H1 (cell line): ENCODE data around the gene NTRK1. TPM values are rescaled to one million over a fixed set of nuclear protein-coding genes. Genes with fewer than 3 reads are reported as not detected.

Experiments
- CTCF ChIA-PET: fragments of 300-600 bp; sonication (Branson Sonifier 250); formaldehyde crosslinking; loops from one replicate; lab custom pipeline; 2021; ENCODE audit not compliant: partially characterized antibody; lab: Charles Lee
- POLR2A ChIA-PET: fragments of 300-600 bp; sonication (Branson Sonifier 250); formaldehyde crosslinking; loops from one replicate; lab custom pipeline; 2021; ENCODE audit warnings: inconsistent platforms; ENCODE audit not compliant: partially characterized antibody; lab: Charles Lee
- DNase-seq, 2 experiments: peaks; one replicate each; pipeline versions ENCODE4 v3.0.0 to v3.0.0-alpha.2; 2010 to 2022; ENCODE audit warnings: low spot score in 2 of 2, low read depth in 1 of 2, mixed read lengths in 1 of 2
- FAIRE-seq: peaks from 2 replicates; lab custom pipeline; 2011; peaks lifted over from hg19 to GRCh38; lab: Jason Lieb, UNC
- H2AFZ ChIP-seq: 2 replicates; pipeline ENCODE4 v1.8.1; 2012; ENCODE audit warnings: low read length, inconsistent platforms
- H2AK5ac ChIP-seq: 2 replicates; pipeline ENCODE4 v1.6.1; 2013; ENCODE audit warnings: low read depth, low read length
- H2BK120ac ChIP-seq: replicated peaks from 2 replicates; pipeline ENCODE3; 2013; ENCODE audit warnings: low read depth, low read length, inconsistent platforms
- H2BK12ac ChIP-seq: 2 replicates; pipeline ENCODE4 v1.6.1; 2013; ENCODE audit warnings: low read depth, low read length
- H2BK15ac ChIP-seq: 2 replicates; pipeline ENCODE4 v1.6.1; 2013; ENCODE audit warnings: low read length
- H2BK20ac ChIP-seq: 2 replicates; pipeline ENCODE4 v1.6.1; 2013; ENCODE audit warnings: low read length
- H2BK5ac ChIP-seq: 2 replicates; pipeline ENCODE4 v1.6.1; 2013; ENCODE audit warnings: low read depth, low read length
- H3K14ac ChIP-seq: 2 replicates; pipeline ENCODE4 v1.6.1; 2013; ENCODE audit warnings: inconsistent platforms; ENCODE audit not compliant: insufficient read length
- H3K18ac ChIP-seq: 2 replicates; pipeline ENCODE4 v1.6.1; 2013; ENCODE audit warnings: low read length; ENCODE audit errors: extremely low read depth
- H3K23ac ChIP-seq: 2 replicates; pipeline ENCODE4 v1.6.1; 2013; ENCODE audit warnings: inconsistent platforms; ENCODE audit not compliant: insufficient read length
- H3K23me2 ChIP-seq: 2 replicates; pipeline ENCODE4 v1.6.1; 2013; ENCODE audit warnings: low read depth, low read length
- H3K27ac ChIP-seq: 2 replicates; pipeline ENCODE4 v1.6.1; 2011; ENCODE audit warnings: low read depth, low read length, inconsistent platforms
- H3K27me3 ChIP-seq, 4 experiments: replicated peaks in 1 of 4; 1 replicate in 1 of 4; 2 replicates in 3 of 4; pipeline versions ENCODE4 v1.6.1 to v1.8.1; 2011 to 2013; ENCODE audit warnings: low read length in 3 of 4, mild to moderate bottlenecking in 3 of 4, inconsistent platforms in 2 of 4, mixed read lengths in 2 of 4, moderate library complexity in 1 of 4; ENCODE audit not compliant: control insufficient read depth in 3 of 4, insufficient read depth in 3 of 4; ENCODE audit errors: extremely low read depth in 1 of 4
- H3K36me3 ChIP-seq, 4 experiments: 2 replicates each; pipeline versions ENCODE4 v1.6.1 to v1.8.1; 2011 to 2013; ENCODE audit warnings: mild to moderate bottlenecking in 4 of 4, low read length in 3 of 4, moderate library complexity in 2 of 4, control low read depth in 1 of 4, inconsistent platforms in 1 of 4; ENCODE audit not compliant: insufficient read depth in 4 of 4, control insufficient read depth in 2 of 4
- H3K4ac ChIP-seq: replicated peaks from 2 replicates; pipeline ENCODE3; 2013; ENCODE audit warnings: low read length, low read depth, mixed read lengths, inconsistent platforms; ENCODE audit not compliant: insufficient read length
- H3K4me1 ChIP-seq, 4 experiments: replicated peaks in 1 of 4; 1 replicate in 1 of 4; 2 replicates in 3 of 4; pipeline versions ENCODE4 v1.6.1 to v1.8.1; 2011 to 2013; ENCODE audit warnings: low read length in 3 of 4, inconsistent platforms in 2 of 4, mixed read lengths in 1 of 4; ENCODE audit not compliant: insufficient read depth in 4 of 4, control insufficient read depth in 3 of 4
- H3K4me2 ChIP-seq, 2 experiments: 2 replicates each; pipeline versions ENCODE4 v1.6.1 to v1.8.1; 2011 to 2013; ENCODE audit warnings: low read depth in 2 of 2, low read length in 2 of 2, control low read depth in 1 of 2, inconsistent platforms in 1 of 2, mild to moderate bottlenecking in 1 of 2; ENCODE audit not compliant: insufficient read depth in 1 of 2
- H3K4me3 ChIP-seq, 4 experiments: fragments of 200-600, 300-600 bp in 1 of 4; sonication (generic), shearing (Covaris generic), sonication (Bioruptor Twin) in 1 of 4; 2 replicates each; pipeline versions ENCODE4 v1.5.1 to v1.8.1; 2011 to 2016; ENCODE audit warnings: low read length in 4 of 4, low read depth in 3 of 4, control low read depth in 2 of 4, inconsistent platforms in 2 of 4, mild to moderate bottlenecking in 2 of 4, mixed read lengths in 1 of 4, moderate library complexity in 1 of 4; ENCODE audit not compliant: insufficient read depth in 2 of 4; ENCODE audit errors: extremely low read depth in 1 of 4
- H3K56ac ChIP-seq: replicated peaks from 2 replicates; pipeline ENCODE3; 2013; ENCODE audit warnings: low read depth, mild to moderate bottlenecking, mixed read lengths, low read length, inconsistent platforms; ENCODE audit not compliant: insufficient read length
- H3K79me1 ChIP-seq: 2 replicates; pipeline ENCODE4 v1.6.1; 2013; ENCODE audit warnings: low read depth, low read length, control low read depth
- H3K79me2 ChIP-seq, 2 experiments: 2 replicates each; pipeline versions ENCODE4 v1.6.1 to v1.8.1; 2012 to 2013; ENCODE audit warnings: low read length in 2 of 2, mild to moderate bottlenecking in 2 of 2, inconsistent platforms in 1 of 2; ENCODE audit not compliant: insufficient read depth in 2 of 2, control insufficient read depth in 1 of 2
- H3K9ac ChIP-seq, 4 experiments: replicated peaks in 1 of 4; 1 replicate in 1 of 4; 2 replicates in 3 of 4; pipeline versions ENCODE4 v1.6.1 to v1.8.1; 2011 to 2013; ENCODE audit warnings: low read depth in 3 of 4, low read length in 3 of 4, control low read depth in 2 of 4, mild to moderate bottlenecking in 2 of 4, moderate library complexity in 2 of 4, inconsistent platforms in 1 of 4; ENCODE audit errors: extremely low read depth in 1 of 4
- H3K9me3 ChIP-seq, 2 experiments: 2 replicates each; pipeline versions ENCODE4 v1.6.1 to v1.8.1; 2012 to 2013; ENCODE audit warnings: mild to moderate bottlenecking in 2 of 2, moderate library complexity in 2 of 2, control low read depth in 1 of 2, inconsistent platforms in 1 of 2, low read depth in 1 of 2, low read length in 1 of 2, mixed read lengths in 1 of 2; ENCODE audit not compliant: insufficient read depth in 2 of 2
- H4K20me1 ChIP-seq, 2 experiments: replicated peaks in 1 of 2; 2 replicates each; pipeline versions ENCODE3 to v1.8.1; 2011 to 2013; ENCODE audit warnings: inconsistent platforms in 2 of 2, low read length in 2 of 2, mild to moderate bottlenecking in 1 of 2; ENCODE audit not compliant: insufficient read depth in 2 of 2, control insufficient read depth in 1 of 2
- H4K5ac ChIP-seq: 2 replicates; pipeline ENCODE4 v1.6.1; 2013; ENCODE audit warnings: low read length, low read depth, mixed read lengths, inconsistent platforms; ENCODE audit not compliant: insufficient read length
- H4K8ac ChIP-seq: 2 replicates; pipeline ENCODE4 v1.8.0; 2013; ENCODE audit warnings: mild to moderate bottlenecking, moderate library complexity, low read length, inconsistent platforms; ENCODE audit not compliant: insufficient read depth; ENCODE audit errors: extremely low read depth
- H4K91ac ChIP-seq: replicated peaks from 2 replicates; pipeline ENCODE3; 2013; ENCODE audit warnings: low read length, mixed read lengths, inconsistent platforms; ENCODE audit not compliant: insufficient read length
- ATF2 ChIP-seq: IDR thresholded peaks from 2 replicates; pipeline ENCODE4 v1.6.1; 2012; ENCODE audit warnings: low read length, inconsistent platforms
- CBX5 ChIP-seq: fragments of 300-800, 300-1000 bp; sonication (generic); IDR thresholded peaks from 2 replicates; pipeline ENCODE4 v1.7.1; 2016; ENCODE audit warnings: antibody characterized with exemption, low read length, low read depth
- CREB1 ChIP-seq: IDR thresholded peaks from 2 replicates; pipeline ENCODE4 v1.6.1; 2012; ENCODE audit warnings: inconsistent platforms
- KDM5A ChIP-seq: fragments of 200-600 bp; IDR thresholded peaks from 2 replicates; pipeline ENCODE4 v1.7.1; 2012; ENCODE audit warnings: mild to moderate bottlenecking, low read length, inconsistent platforms, mixed read lengths
- MAFK ChIP-seq: IDR thresholded peaks from 2 replicates; pipeline ENCODE4 v1.6.1; 2012; ENCODE audit warnings: low read depth, mild to moderate bottlenecking, improper control_type of control experiment, low read length
- NANOG ChIP-seq: IDR thresholded peaks from 2 replicates; pipeline ENCODE4 v1.6.1; 2011; ENCODE audit warnings: low read length, low read depth, mild to moderate bottlenecking, inconsistent platforms; ENCODE audit not compliant: insufficient read depth, poor library complexity, severe bottlenecking
- NRF1 ChIP-seq: IDR thresholded peaks from 2 replicates; pipeline ENCODE4 v1.6.1; 2011; ENCODE audit warnings: mild to moderate bottlenecking, low read depth, low read length, improper control_type of control experiment
- PHF8 ChIP-seq: fragments of 200-600 bp; sonication (generic); conservative IDR thresholded peaks from 2 replicates; pipeline ENCODE4 v1.7.1; 2012; ENCODE audit warnings: low read depth, mild to moderate bottlenecking, inconsistent platforms, low read length, moderate library complexity
- POU5F1 ChIP-seq: IDR thresholded peaks from 2 replicates; pipeline ENCODE4 v1.6.1; 2011; ENCODE audit warnings: low read depth, mild to moderate bottlenecking, low read length, moderate library complexity
- RXRA ChIP-seq: IDR thresholded peaks from 2 replicates; pipeline ENCODE4 v1.6.1; 2011; ENCODE audit warnings: low read depth, mild to moderate bottlenecking, low read length, moderate library complexity; ENCODE audit not compliant: insufficient read depth
- SP1 ChIP-seq: IDR thresholded peaks from 2 replicates; pipeline ENCODE4 v1.6.1; 2011; ENCODE audit warnings: low read depth, low read length
- SP2 ChIP-seq: IDR thresholded peaks from 2 replicates; pipeline ENCODE4 v1.6.1; 2012; ENCODE audit warnings: mild to moderate bottlenecking, low read length, inconsistent platforms
- TBP ChIP-seq: IDR thresholded peaks from 2 replicates; pipeline ENCODE4 v1.6.1; 2011; ENCODE audit warnings: low read depth, low read length, improper control_type of control experiment
- WGBS, 2 experiments: shearing (Covaris generic) in 1 of 2; methylation state at CpG; one replicate each; pipeline versions ENCODE4 v1.1.6 to v1.1.7; 2013 to 2015; ENCODE audit warnings: low lambda C conversion rate in 2 of 2, mixed read lengths in 2 of 2, inconsistent platforms in 1 of 2, low coverage in 1 of 2, missing lambda C conversion rate in 1 of 2; ENCODE audit not compliant: insufficient replicate concordance in 2 of 2, insufficient coverage in 1 of 2, insufficient read length in 1 of 2; ENCODE audit errors: extremely low coverage in 1 of 2, missing lambda C conversion rate in 1 of 2; 5-methylcytosine and 5-hydroxymethylcytosine counted together
- polyA plus RNA-seq, 7 experiments: library from polyadenylated mRNA; depleted of rRNA in 3 of 7; stranded (reverse) in 5 of 7; unstranded in 2 of 7; fragments of >200 nt in 5 of 7; fragments of 200-250 nt in 2 of 7; gene quantifications; 1 replicate in 5 of 7; 2 replicates in 1 of 7; 4 replicates in 1 of 7; pipeline versions ENCODE4 v1.2.1 to v1.2.3, GENCODE V29; 2011 to 2013; ENCODE audit warnings: missing spikeins in 2 of 7, mixed read lengths in 2 of 7
- total RNA-seq: library from RNA; stranded (reverse); fragmentation: NEBNext Ultra II Directional; extraction: Animal tissue kit (Norgen Biotek cat#: 25700); gene quantifications from 2 replicates; pipeline ENCODE4 v1.2.1, GENCODE V29; 2021

The NTRK1 gene
- total and polyA plus RNA-seq, 2 of the 8 experiments (the other 6 are each of a cell fraction or from before 2014, with no cell fraction given), result 0.12 to 0.24 TPM

- DNase-seq (no peak), FAIRE-seq (no peak)
- H3K4ac ChIP-seq, result no peak overlapping the region
- H3K79me1 ChIP-seq, result no peaks in the 10 kb centered on the region
- no peak overlapping the region for H2BK15ac ChIP-seq
- H4K5ac ChIP-seq, result no peak overlapping the region
- no peak overlapping the region for H3K9ac ChIP-seq
- no peaks in the 10 kb centered on the region for H3K9me3 ChIP-seq
- no peak overlapping the region for H3K27ac ChIP-seq
- no peak overlapping the region for H2BK20ac ChIP-seq
- no peak overlapping the region for H3K18ac ChIP-seq
- peaks cover 2 to 24% (median 21%) of the 10 kb centered on the region in 4 experiments for H3K27me3 ChIP-seq
- no peak overlapping the region for H2AK5ac ChIP-seq
- no peak overlapping the region for H3K4me3 ChIP-seq
- CTCF ChIA-PET, result interaction anchor here (0.6 to 31.4 kb wide), 10 partner anchors 12 to 217 kb away, joined by 3 to 719 read pairs (median 6); partner anchors contain the start of genes INSRR, LRRC71 and NTRK1
- no peak overlapping the region for H3K56ac ChIP-seq
- 0 out of 2 replicates have a peak overlapping the region, but pooled peaks have one; percentile 60 for H2BK12ac ChIP-seq
- no peaks in the 10 kb centered on the region for H3K79me2 ChIP-seq
- peaks cover 0 to 9% (median 2%) of the 10 kb centered on the region in 4 experiments; a peak in 5 of 7 replicates for H3K4me1 ChIP-seq
- no peak overlapping the region for H2AFZ ChIP-seq
- no peaks in the 10 kb centered on the region for H4K20me1 ChIP-seq
- no peaks in the 10 kb centered on the region for H3K36me3 ChIP-seq
- H3K14ac ChIP-seq, result no peak overlapping the region
- no peak overlapping the region for H4K91ac ChIP-seq
- H3K4me2 ChIP-seq, result no peak overlapping the region
- POLR2A ChIA-PET, result interaction anchor here (0.8 to 2.8 kb wide), 3 partner anchors 12 to 170 kb away, joined by 3 to 10 read pairs (median 4); partner anchors contain the start of genes ISG20L2 and METTL25B
- no peak overlapping the region for H2BK5ac ChIP-seq
- WGBS, 2 experiments, result 88% methylated on average over 11 of the region's 13 CpGs; no CpG with 5 or more reads in 1 of the 2 experiments
- H3K23ac ChIP-seq, result no peak overlapping the region
- no peaks in the 10 kb centered on the region; the same call in 1 of the 2 replicates for H3K23me2 ChIP-seq
- no peak overlapping the region for H4K8ac ChIP-seq
- TF ChIP-seq NANOG (no peak), NRF1 (no peak), ATF2 (no peak), MAFK (no peak), CREB1 (no peak), POU5F1 (no peak), SP2 (no peak), PHF8 (no peak), RXRA (no peak), KDM5A (no peak), TBP (no peak), CBX5 (no peak), SP1 (no peak)
- H2BK120ac ChIP-seq, result no peak overlapping the region
Measured at GRCh38 chr1:156898161-156898566, 37.5 kb downstream of the NTRK1 start.
